ENCODE results near the gene FRYL. TPM values are rescaled to one million over a fixed set of nuclear protein-coding genes. Genes with fewer than 3 reads are reported as not detected.

Gene FRYL
- polyA plus RNA-seq, 3 donors: 10.8 to 15.8 (median 14.4) TPM

DNA sequence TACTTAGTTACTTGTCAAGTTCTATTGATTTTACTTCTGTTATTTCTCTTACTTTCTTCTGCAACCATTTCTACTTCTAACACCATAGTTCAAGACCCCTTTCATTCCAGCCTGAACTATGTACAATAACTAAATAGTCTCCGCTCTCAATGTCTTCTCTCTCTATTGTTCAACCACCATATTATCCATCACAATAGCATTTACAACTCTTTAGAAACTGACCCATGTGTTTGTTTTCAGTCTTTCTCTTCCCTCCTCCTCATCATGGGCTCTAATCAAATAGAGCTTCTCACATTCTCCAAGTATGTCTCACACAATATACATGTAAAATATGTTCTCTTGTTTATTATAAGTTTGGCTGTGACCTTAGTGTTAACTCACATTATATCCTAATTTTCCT, 146.4 kb downstream of the FRYL start:
- H3K36me3 ChIP-seq (replicated peaks in 1 of 2; ENCODE audit: control insufficient read depth in 1 of 2, insufficient read depth in 2 of 2, low read length in 2 of 2): peaks cover 2 to 21% of the 10 kb centered on the region in 2 donors
- no peak overlapping the region for H3K27ac ChIP-seq (ENCODE audit: low read depth in 1 of 2, low read length in 2 of 2)
- no peak overlapping the region for H3K4me3 Mint-ChIP-seq
- H3K4me1 Mint-ChIP-seq: peaks cover 4% of the 10 kb centered on the region
- DNase-seq: no peak
- no peaks in the 10 kb centered on the region for H3K27me3 Mint-ChIP-seq (ENCODE audit: low read depth in 3 of 3)
- H3K4me3 ChIP-seq (replicated peaks in 1 of 3; ENCODE audit: low read depth in 2 of 3, low read length in 3 of 3): no peak overlapping the region
- H3K27ac Mint-ChIP-seq: no peak overlapping the region
- H4K20me1 ChIP-seq (ENCODE audit: insufficient read depth, low read length): peaks cover 45% of the 10 kb centered on the region
- peaks cover 4% of the 10 kb centered on the region in 2 donors for H3K36me3 Mint-ChIP-seq
- H3K9me3 ChIP-seq (replicated peaks in 1 of 2; ENCODE audit: control insufficient read depth in 1 of 2, insufficient read depth in 1 of 2, low read length in 2 of 2): no peaks in the 10 kb centered on the region
- no peak overlapping the region for H2AFZ ChIP-seq (ENCODE audit: insufficient read depth, low read depth, low read length, poor library complexity, severe bottlenecking)
- H3K9me3 Mint-ChIP-seq: peaks cover 0 to 2% (median 0%) of the 10 kb centered on the region in 7 donors
- H3K9ac ChIP-seq (ENCODE audit: insufficient read depth, low read length, poor library complexity, severe bottlenecking): no peak overlapping the region
- TF ChIP-seq, protein P1, sequence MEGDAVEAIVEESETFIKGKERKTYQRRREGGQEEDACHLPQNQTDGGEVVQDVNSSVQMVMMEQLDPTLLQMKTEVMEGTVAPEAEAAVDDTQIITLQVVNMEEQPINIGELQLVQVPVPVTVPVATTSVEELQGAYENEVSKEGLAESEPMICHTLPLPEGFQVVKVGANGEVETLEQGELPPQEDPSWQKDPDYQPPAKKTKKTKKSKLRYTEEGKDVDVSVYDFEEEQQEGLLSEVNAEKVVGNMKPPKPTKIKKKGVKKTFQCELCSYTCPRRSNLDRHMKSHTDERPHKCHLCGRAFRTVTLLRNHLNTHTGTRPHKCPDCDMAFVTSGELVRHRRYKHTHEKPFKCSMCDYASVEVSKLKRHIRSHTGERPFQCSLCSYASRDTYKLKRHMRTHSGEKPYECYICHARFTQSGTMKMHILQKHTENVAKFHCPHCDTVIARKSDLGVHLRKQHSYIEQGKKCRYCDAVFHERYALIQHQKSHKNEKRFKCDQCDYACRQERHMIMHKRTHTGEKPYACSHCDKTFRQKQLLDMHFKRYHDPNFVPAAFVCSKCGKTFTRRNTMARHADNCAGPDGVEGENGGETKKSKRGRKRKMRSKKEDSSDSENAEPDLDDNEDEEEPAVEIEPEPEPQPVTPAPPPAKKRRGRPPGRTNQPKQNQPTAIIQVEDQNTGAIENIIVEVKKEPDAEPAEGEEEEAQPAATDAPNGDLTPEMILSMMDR (IDR thresholded peaks at IDR 0.05): no peak
- peaks cover 14% of the 10 kb centered on the region for H3K79me2 ChIP-seq (ENCODE audit: insufficient read depth, low read length)
- no peak overlapping the region for H3K4me2 ChIP-seq (replicated peaks; ENCODE audit: extremely low read depth, low read length, poor library complexity, severe bottlenecking)
- WGBS (ENCODE audit: insufficient coverage): 100% methylated on average over 1 of the region's 1 CpG
- intact Hi-C loops (cut with micrococcal nuclease): no loop called here
- H3K27me3 ChIP-seq (ENCODE audit: control insufficient read depth in 2 of 2, insufficient read depth in 2 of 2, low read length in 2 of 2): no peaks in the 10 kb centered on the region
- peaks cover 11 to 16% of the 10 kb centered on the region in 2 donors for H3K4me1 ChIP-seq (ENCODE audit: control insufficient read depth in 1 of 2, insufficient read depth in 2 of 2, low read length in 2 of 2)

DNA sequence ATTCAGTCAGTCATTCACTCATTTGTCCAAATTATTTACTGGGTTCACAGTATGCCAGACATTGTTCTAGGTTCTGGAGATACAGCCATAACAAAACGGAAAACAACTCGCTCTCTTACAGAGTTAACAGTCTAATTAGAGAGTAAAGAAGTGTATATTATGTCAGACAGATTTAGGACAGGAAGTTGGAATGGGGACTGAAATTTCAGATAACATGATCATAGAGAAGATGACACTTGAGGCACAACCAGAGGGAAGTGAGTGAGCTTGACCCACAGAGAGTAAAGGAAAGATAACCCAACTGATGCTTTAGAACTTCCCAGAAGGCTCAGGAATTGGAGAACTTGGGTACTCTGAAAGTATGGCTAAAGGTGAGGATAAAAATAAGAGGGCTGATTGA, 150.6 kb downstream of the FRYL start:
- H3K27me3 Mint-ChIP-seq (ENCODE audit: low read depth in 3 of 3): no peaks in the 10 kb centered on the region
- Histone ChIP-seq H3K4me2 (replicated peaks; ENCODE audit: extremely low read depth, low read length, poor library complexity, severe bottlenecking) (no peak overlapping the region), H3K27me3 (ENCODE audit: control insufficient read depth in 2 of 2, insufficient read depth in 2 of 2, low read length in 2 of 2) (no peaks in the 10 kb centered on the region), H3K4me3 (replicated peaks in 1 of 3; ENCODE audit: low read depth in 2 of 3, low read length in 3 of 3) (no peak overlapping the region), H3K4me1 (ENCODE audit: control insufficient read depth in 1 of 2, insufficient read depth in 2 of 2, low read length in 2 of 2) (no peaks in the 10 kb centered on the region), H3K9ac (ENCODE audit: insufficient read depth, low read length, poor library complexity, severe bottlenecking) (no peak overlapping the region), H3K36me3 (replicated peaks in 1 of 2; ENCODE audit: control insufficient read depth in 1 of 2, insufficient read depth in 2 of 2, low read length in 2 of 2) (peaks cover 2 to 31% of the 10 kb centered on the region in 2 donors), H3K9me3 (replicated peaks in 1 of 2; ENCODE audit: control insufficient read depth in 1 of 2, insufficient read depth in 1 of 2, low read length in 2 of 2) (no peaks in the 10 kb centered on the region), H2AFZ (ENCODE audit: insufficient read depth, low read depth, low read length, poor library complexity, severe bottlenecking) (no peak overlapping the region), H3K79me2 (ENCODE audit: insufficient read depth, low read length) (no peaks in the 10 kb centered on the region), H4K20me1 (ENCODE audit: insufficient read depth, low read length) (peaks cover 32% of the 10 kb centered on the region), H3K27ac (ENCODE audit: low read depth in 1 of 2, low read length in 2 of 2) (no peak overlapping the region)
- H3K4me3 Mint-ChIP-seq: no peak overlapping the region
- peaks cover 0 to 2% (median 0%) of the 10 kb centered on the region in 7 donors for H3K9me3 Mint-ChIP-seq
- intact Hi-C loops (cut with micrococcal nuclease): no loop called here
- DNase-seq: no peak
- TF ChIP-seq, protein P1 (IDR thresholded peaks at IDR 0.05): no peak
- no peaks in the 10 kb centered on the region for H3K4me1 Mint-ChIP-seq
- WGBS (ENCODE audit: insufficient coverage): 100% methylated on average over 1 of the region's 2 CpGs
- H3K36me3 Mint-ChIP-seq: peaks cover 14 to 18% of the 10 kb centered on the region in 2 donors
- peak overlapping the region in 1 of 7 donors; percentile 3 for H3K27ac Mint-ChIP-seq

Measured in CD14-positive monocyte (primary cell).